ACC112 (cell line): ENCODE data around the gene HDLBP.
A peak's percentile ranks its signal among the peaks of the same experiment; 100 is the strongest.

Experiments used
- H2AFZ ChIP-seq: fragments of 200-600 bp; sonication (generic); one replicate; pipeline ENCODE4 v1.6.0; 2017; ENCODE audit warnings: antibody characterized with exemption, low read length; ENCODE audit not compliant: unreplicated experiment
- H3K27ac ChIP-seq: fragments of 200-600 bp; sonication (generic); 2 replicates; pipeline ENCODE4 v1.5.1; 2014; ENCODE audit warnings: low read depth, mild to moderate bottlenecking, antibody characterized with exemption, low read length, moderate library complexity
- H3K27me3 ChIP-seq: fragments of 200-600 bp; sonication (generic); 2 replicates; pipeline ENCODE4 v1.6.1; 2014; ENCODE audit warnings: mild to moderate bottlenecking, antibody characterized with exemption, low read length, moderate library complexity, mixed read lengths; ENCODE audit not compliant: insufficient read depth
- H3K36me3 ChIP-seq: fragments of 200-600 bp; sonication (generic); 2 replicates; pipeline ENCODE4 v1.6.1; 2016; ENCODE audit warnings: mild to moderate bottlenecking, antibody characterized with exemption, low read length, moderate library complexity, mixed read lengths; ENCODE audit not compliant: insufficient read depth
- H3K4me1 ChIP-seq: fragments of 200-600 bp; sonication (generic); one replicate; pipeline ENCODE4 v1.6.1; 2016; ENCODE audit warnings: low read length, mixed read lengths; ENCODE audit not compliant: insufficient read depth, unreplicated experiment, control insufficient read depth
- H3K4me3 ChIP-seq: fragments of 200-600 bp; sonication (generic); 2 replicates; pipeline ENCODE4 v1.5.1; 2014; ENCODE audit warnings: mild to moderate bottlenecking, low read depth, low read length
- H3K79me2 ChIP-seq: fragments of 200-600 bp; sonication (generic); one replicate; pipeline ENCODE4 v1.6.0; 2016; ENCODE audit warnings: low read length; ENCODE audit not compliant: control insufficient read depth, unreplicated experiment, insufficient read depth

HDLBP gene

GRCh38 chr2:241352227-241352626, 36.8 kb upstream of the HDLBP start:
- Histone ChIP-seq H3K36me3 (peaks cover 33% of the 10 kb centered on the region), H3K4me1 (peaks cover 11% of the 10 kb centered on the region), H3K4me3 (no peak overlapping the region)

GRCh38 chr2:241351640-241352031, 36.2 kb upstream of the HDLBP start:
- no peak overlapping the region for H3K4me3 ChIP-seq

More at GRCh38 chr2:241352227-241352626, 36.8 kb upstream of the HDLBP start:
- Histone ChIP-seq H3K79me2 (peaks cover 9% of the 10 kb centered on the region), H3K27me3 (no peaks in the 10 kb centered on the region), H2AFZ (no peak overlapping the region), H3K27ac (no peak overlapping the region)

GRCh38 chr2:241350878-241351639, 35.6 kb upstream of the HDLBP start:
- H3K27me3 ChIP-seq = no peaks in the 10 kb centered on the region
- H3K79me2 ChIP-seq = no peaks in the 10 kb centered on the region
- peaks cover 9% of the 10 kb centered on the region for H3K4me1 ChIP-seq
- H2AFZ ChIP-seq = no peak overlapping the region
- no peak overlapping the region for H3K4me3 ChIP-seq
- H3K36me3 ChIP-seq = peaks cover 36% of the 10 kb centered on the region
- no peak overlapping the region for H3K27ac ChIP-seq

More at GRCh38 chr2:241351640-241352031, 36.2 kb upstream of the HDLBP start:
- Histone ChIP-seq H2AFZ (no peak overlapping the region), H3K4me1 (peaks cover 9% of the 10 kb centered on the region), H3K79me2 (peaks cover 4% of the 10 kb centered on the region), H3K36me3 (peaks cover 36% of the 10 kb centered on the region), H3K27me3 (no peaks in the 10 kb centered on the region), H3K27ac (no peak overlapping the region)

- Histone ChIP-seq H3K79me2 (no peaks in the 10 kb centered on the region), H3K27me3 (no peaks in the 10 kb centered on the region), H2AFZ (no peak overlapping the region), H3K4me3 (no peak overlapping the region), H3K36me3 (peaks cover 36% of the 10 kb centered on the region), H3K4me1 (peaks cover 9% of the 10 kb centered on the region), H3K27ac (no peak overlapping the region)
These were observed 35.0 kb upstream of the HDLBP start for GRCh38 chr2:241350530-241350877.

GRCh38 chr2:241349941-241350340, 34.5 kb upstream of the HDLBP start:
- no peaks in the 10 kb centered on the region for H3K27me3 ChIP-seq
- no peak overlapping the region for H3K4me3 ChIP-seq
- no peak overlapping the region for H2AFZ ChIP-seq
- H3K27ac ChIP-seq = no peak overlapping the region
- no peaks in the 10 kb centered on the region for H3K79me2 ChIP-seq
- peaks cover 36% of the 10 kb centered on the region for H3K36me3 ChIP-seq
- H3K4me1 ChIP-seq = peaks cover 6% of the 10 kb centered on the region

- Histone ChIP-seq H3K36me3 (peaks cover 35% of the 10 kb centered on the region), H3K27ac (peak overlapping the region; percentile 13; the same call in 1 of the 2 replicates), H3K4me1 (peaks cover 6% of the 10 kb centered on the region), H3K4me3 (no peak overlapping the region), H3K79me2 (peaks cover 12% of the 10 kb centered on the region), H2AFZ (no peak overlapping the region), H3K27me3 (no peaks in the 10 kb centered on the region)
These were observed 29.6 kb upstream of the HDLBP start for GRCh38 chr2:241344925-241345651.

- peaks cover 40% of the 10 kb centered on the region for H3K36me3 ChIP-seq
- H3K79me2 ChIP-seq = peaks cover 19% of the 10 kb centered on the region
- H3K27me3 ChIP-seq = no peaks in the 10 kb centered on the region
- no peak overlapping the region for H2AFZ ChIP-seq
- H3K4me3 ChIP-seq = no peak overlapping the region
- peaks cover 17% of the 10 kb centered on the region for H3K4me1 ChIP-seq
- H3K27ac ChIP-seq = peak overlapping the region; percentile 22; the same call in 1 of the 2 replicates
These were observed 25.2 kb upstream of the HDLBP start for GRCh38 chr2:241340631-241341163.

GRCh38 chr2:241339839-241340630, 24.6 kb upstream of the HDLBP start:
- Histone ChIP-seq H3K36me3 (peaks cover 46% of the 10 kb centered on the region), H3K4me1 (peaks cover 17% of the 10 kb centered on the region), H3K4me3 (no peak overlapping the region), H2AFZ (no peak overlapping the region), H3K79me2 (peaks cover 25% of the 10 kb centered on the region), H3K27ac (peak overlapping the region; percentile 22), H3K27me3 (no peaks in the 10 kb centered on the region)

- Histone ChIP-seq H3K4me1 (peaks cover 9% of the 10 kb centered on the region), H3K27ac (no peak overlapping the region), H2AFZ (no peak overlapping the region), H3K27me3 (no peaks in the 10 kb centered on the region), H3K36me3 (peaks cover 41% of the 10 kb centered on the region), H3K79me2 (peaks cover 62% of the 10 kb centered on the region), H3K4me3 (no peak overlapping the region)
These were observed 19.3 kb upstream of the HDLBP start for GRCh38 chr2:241334813-241335212.

- Histone ChIP-seq H3K36me3 (peaks cover 51% of the 10 kb centered on the region), H3K79me2 (peaks cover 95% of the 10 kb centered on the region), H2AFZ (no peak overlapping the region)
These were observed 15.1 kb upstream of the HDLBP start for GRCh38 chr2:241330616-241330981.

More at GRCh38 chr2:241330616-241330981, 15.1 kb upstream of the HDLBP start:
- Histone ChIP-seq H3K27me3 (no peaks in the 10 kb centered on the region), H3K4me3 (no peak overlapping the region), H3K4me1 (no peaks in the 10 kb centered on the region), H3K27ac (no peak overlapping the region)
